DND-41 (cell line): ENCODE results near the gene LRRC14B.

Experiments used
- CTCF ChIP-seq: IDR thresholded peaks from 2 replicates; pipeline ENCODE4 v1.5.1; 2012; ENCODE audit warnings: borderline replicate concordance, low read length, moderate library complexity, mild to moderate bottlenecking; ENCODE audit not compliant: poor library complexity, severe bottlenecking; ENCODE audit errors: extremely low read depth
- EZH2 ChIP-seq: IDR thresholded peaks from 3 replicates; pipeline ENCODE4 v1.6.1; 2012; ENCODE audit warnings: borderline replicate concordance, low read depth, mild to moderate bottlenecking, moderate library complexity, low read length, inconsistent platforms; ENCODE audit not compliant: severe bottlenecking

GRCh38 chr5:204001-204400, 12.7 kb downstream of the LRRC14B start:
- TF ChIP-seq CTCF (no peak), EZH2 (no peak)
